Breast epithelium (tissue), 4 donors: Measurements from ENCODE around the gene IL22RA1. TPM values are rescaled to one million over a fixed set of nuclear protein-coding genes. Genes with fewer than 3 reads are reported as not detected.

Experiments used
- DNase-seq, 2 donors: peaks; one replicate each; pipeline ENCODE4 v3.0.0-alpha.2; 2019; ENCODE audit warnings: low spot score in 2 of 2
- H3K27ac ChIP-seq, 2 donors: fragments of 200-600 bp; sonication (generic) in 1 of 2; one replicate each; pipeline ENCODE4 v1.5.1; 2016 to 2019; ENCODE audit warnings: mild to moderate bottlenecking in 1 of 2
- H3K27me3 ChIP-seq, 2 donors: fragments of 200-600 bp; sonication (generic) in 1 of 2; one replicate each; pipeline versions ENCODE4 v1.5.1 to v1.6.0; 2017 to 2019; ENCODE audit warnings: control low read depth in 1 of 2, mild to moderate bottlenecking in 1 of 2
- H3K36me3 ChIP-seq: fragments of 200-600 bp; one replicate; pipeline ENCODE4 v1.5.1; 2019
- H3K4me1 ChIP-seq, 2 donors: fragments of 200-600 bp; sonication (generic); one replicate each; pipeline ENCODE4 v1.5.1; 2016 to 2019; ENCODE audit warnings: control low read depth in 1 of 2
- H3K4me3 ChIP-seq, 3 donors: fragments of 200-600 bp; sonication (generic); 1 replicate in 2 of 3; 2 replicates in 1 of 3; pipeline ENCODE4 v1.5.1; 2016 to 2019; ENCODE audit warnings: mild to moderate bottlenecking in 3 of 3, moderate library complexity in 2 of 3
- H3K9me3 ChIP-seq, 2 donors: fragments of 200-600 bp; sonication (generic) in 1 of 2; one replicate each; pipeline ENCODE4 v1.5.1; 2016 to 2019; ENCODE audit warnings: control low read depth in 1 of 2
- POLR2A ChIP-seq: fragments of 450-650 bp; IDR thresholded peaks from one replicate; pipeline ENCODE4 v1.6.1; 2016; ENCODE audit warnings: antibody characterized with exemption, mild to moderate bottlenecking, moderate library complexity
- POLR2AphosphoS5 ChIP-seq, 3 donors: sonication (generic); formaldehyde crosslinking; IDR thresholded peaks; one replicate each; pipeline ENCODE4 v1.6.1; 2017; ENCODE audit warnings: antibody characterized with exemption in 3 of 3
- intact Hi-C: fragments of 100-400 bp; cut with DNase I; formaldehyde crosslinking; loops from one replicate; pipeline ENCODE4 v1.15.1; 2023; ENCODE audit warnings: low total_unique reads
- total RNA-seq, 3 donors: library from RNA; depleted of rRNA; stranded (reverse); fragments of >200 nt; gene quantifications; one replicate each; pipeline ENCODE4 v1.1.0, GENCODE V29; 2016
- TF ChIP-seq, protein P1 (sequence below), 3 donors: fragments of 450-650 bp; IDR thresholded peaks; one replicate each; pipeline ENCODE4 v1.5.1; 2016 to 2017; ENCODE audit warnings: antibody characterized with exemption in 3 of 3, mild to moderate bottlenecking in 3 of 3, moderate library complexity in 3 of 3

Gene IL22RA1
- total RNA-seq, 3 donors from 2014 or later = 0.73 to 0.98 TPM; not detected in 1

DNA sequence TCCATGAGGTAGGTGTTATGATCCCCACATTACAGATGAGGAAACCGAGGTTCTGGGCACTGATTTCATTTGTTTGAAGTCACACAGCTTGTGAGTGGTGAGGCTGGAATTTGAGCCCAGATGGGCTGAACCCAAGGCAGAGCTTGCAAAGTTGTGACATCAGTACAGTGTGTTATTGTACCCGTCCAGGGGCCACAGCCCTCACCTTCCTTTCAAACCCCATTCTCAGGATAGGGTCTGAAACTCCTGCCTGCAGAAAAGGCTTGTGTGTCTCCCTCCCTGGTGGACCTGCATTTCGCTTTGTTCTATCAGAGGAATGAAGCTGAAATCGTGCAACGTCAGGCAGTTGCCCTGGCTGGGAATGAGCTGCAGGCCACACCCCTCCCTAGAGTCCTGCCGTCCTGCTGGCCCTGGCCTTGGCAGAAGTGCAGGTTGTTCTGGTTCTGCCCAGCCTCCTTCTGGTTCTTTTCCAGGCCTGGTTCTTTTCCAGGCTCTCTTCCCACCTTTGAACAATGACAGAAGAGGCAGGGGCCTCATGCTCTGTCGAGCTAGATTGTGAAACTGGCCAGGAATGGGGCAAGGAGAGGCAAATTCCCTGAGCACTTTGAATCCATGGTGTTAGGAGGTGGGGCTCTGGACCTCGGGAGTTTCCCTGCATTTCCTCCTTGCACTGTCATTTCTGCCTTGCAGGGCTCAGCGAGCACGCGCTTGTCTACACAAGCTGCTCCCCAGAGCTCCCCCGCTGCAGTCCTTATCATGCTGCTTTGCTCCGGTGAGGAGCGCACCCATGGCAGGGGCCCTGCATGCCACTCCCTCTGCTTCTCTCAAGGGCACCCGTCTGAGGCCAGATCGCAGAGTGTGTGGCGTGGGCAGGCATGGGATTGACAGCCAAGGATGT lies 22.8 kb downstream of the IL22RA1 start:
- no peaks in the 10 kb centered on the region for H3K9me3 ChIP-seq
- intact Hi-C loops = no loop called here
- peak in 1 of 2 donors; percentile 43 for DNase-seq
- peak overlapping the region in 1 of 3 donors; percentile 10 for H3K4me3 ChIP-seq
- no peaks in the 10 kb centered on the region for H3K36me3 ChIP-seq
- no peaks in the 10 kb centered on the region for H3K4me1 ChIP-seq
- no peak for TF ChIP-seq POLR2AphosphoS5 (IDR thresholded peaks at IDR 0.05)
- H3K27me3 ChIP-seq = no peaks in the 10 kb centered on the region
- H3K27ac ChIP-seq = peak overlapping the region; percentile 22 to 49

DNA sequence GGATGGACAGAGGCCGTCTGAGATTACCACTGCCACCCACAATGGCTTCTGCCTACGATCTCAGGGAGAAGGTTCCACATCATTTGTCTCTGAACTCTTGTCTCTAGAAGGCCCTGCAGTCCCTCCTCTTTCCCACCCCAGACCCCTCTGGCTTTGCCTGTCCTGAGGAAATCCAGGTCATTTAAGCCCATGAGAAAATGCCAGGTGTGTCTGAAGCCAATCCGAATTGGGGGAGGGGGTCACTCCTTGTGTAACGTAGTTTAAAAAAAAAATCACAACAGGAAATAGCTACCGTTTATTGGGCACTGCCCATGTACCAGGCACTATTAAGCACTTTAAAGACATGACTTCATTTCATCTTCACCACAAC lies 23.5 kb downstream of the IL22RA1 start:
- Histone ChIP-seq H3K36me3 (no peaks in the 10 kb centered on the region), H3K27ac (no peak overlapping the region), H3K27me3 (no peaks in the 10 kb centered on the region), H3K9me3 (no peaks in the 10 kb centered on the region), H3K4me1 (no peaks in the 10 kb centered on the region), H3K4me3 (no peak overlapping the region)
- TF ChIP-seq POLR2AphosphoS5 (IDR thresholded peaks at IDR 0.05) (no peak), POLR2A (no peak)
- TF ChIP-seq, protein P1, sequence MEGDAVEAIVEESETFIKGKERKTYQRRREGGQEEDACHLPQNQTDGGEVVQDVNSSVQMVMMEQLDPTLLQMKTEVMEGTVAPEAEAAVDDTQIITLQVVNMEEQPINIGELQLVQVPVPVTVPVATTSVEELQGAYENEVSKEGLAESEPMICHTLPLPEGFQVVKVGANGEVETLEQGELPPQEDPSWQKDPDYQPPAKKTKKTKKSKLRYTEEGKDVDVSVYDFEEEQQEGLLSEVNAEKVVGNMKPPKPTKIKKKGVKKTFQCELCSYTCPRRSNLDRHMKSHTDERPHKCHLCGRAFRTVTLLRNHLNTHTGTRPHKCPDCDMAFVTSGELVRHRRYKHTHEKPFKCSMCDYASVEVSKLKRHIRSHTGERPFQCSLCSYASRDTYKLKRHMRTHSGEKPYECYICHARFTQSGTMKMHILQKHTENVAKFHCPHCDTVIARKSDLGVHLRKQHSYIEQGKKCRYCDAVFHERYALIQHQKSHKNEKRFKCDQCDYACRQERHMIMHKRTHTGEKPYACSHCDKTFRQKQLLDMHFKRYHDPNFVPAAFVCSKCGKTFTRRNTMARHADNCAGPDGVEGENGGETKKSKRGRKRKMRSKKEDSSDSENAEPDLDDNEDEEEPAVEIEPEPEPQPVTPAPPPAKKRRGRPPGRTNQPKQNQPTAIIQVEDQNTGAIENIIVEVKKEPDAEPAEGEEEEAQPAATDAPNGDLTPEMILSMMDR (IDR thresholded peaks at IDR 0.05) = no peak
- intact Hi-C loops = no loop called here
- no peak for DNase-seq

DNA sequence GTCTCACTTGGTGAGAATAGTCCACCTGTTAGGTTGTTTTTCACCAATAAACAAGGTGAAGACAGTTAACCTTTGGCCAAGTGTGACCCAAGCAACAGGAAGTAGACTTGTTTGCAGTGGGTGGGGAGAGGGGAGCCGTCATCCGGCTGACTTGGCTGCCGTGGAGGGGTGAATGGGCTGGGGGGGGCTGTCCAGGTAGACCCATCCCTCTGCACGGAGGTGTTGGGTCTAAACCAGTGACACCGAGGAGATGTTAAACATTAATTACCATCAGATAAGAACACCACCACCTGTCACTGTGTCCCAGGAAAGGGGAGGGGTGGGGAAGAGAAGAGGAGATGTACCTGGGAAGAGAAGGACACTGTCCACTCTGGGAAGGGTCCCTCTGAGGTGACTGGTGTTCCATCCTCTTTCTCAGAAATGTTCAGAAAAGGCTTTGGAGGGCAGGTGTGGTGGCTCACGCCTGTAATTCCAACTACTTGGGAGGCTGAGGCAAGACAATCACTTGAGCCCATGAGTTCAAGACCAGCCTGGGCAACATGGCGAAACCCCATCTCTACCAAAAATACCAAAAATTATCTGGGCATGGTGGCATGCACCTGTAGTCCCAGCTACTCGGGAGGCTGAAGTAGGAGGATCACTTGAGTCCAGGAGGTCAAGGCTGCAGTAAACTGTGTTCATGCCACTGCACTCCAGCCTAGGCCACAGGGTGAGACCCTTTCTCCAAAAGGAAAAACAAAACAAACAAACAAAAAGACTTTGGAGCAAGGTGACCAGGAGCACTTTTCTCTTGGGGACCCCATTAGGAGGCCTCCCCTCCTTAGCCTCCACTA lies 24.3 kb downstream of the IL22RA1 start:
- H3K4me1 ChIP-seq = no peaks in the 10 kb centered on the region
- no peak overlapping the region for H3K27ac ChIP-seq
- no peaks in the 10 kb centered on the region for H3K9me3 ChIP-seq
- no peaks in the 10 kb centered on the region for H3K27me3 ChIP-seq
- DNase-seq = no peak
- H3K36me3 ChIP-seq = no peaks in the 10 kb centered on the region
- TF ChIP-seq POLR2A = no peak
- TF ChIP-seq, protein P1 (IDR thresholded peaks at IDR 0.05) = no peak
- no peak for TF ChIP-seq POLR2AphosphoS5 (IDR thresholded peaks at IDR 0.05)
- intact Hi-C loops = no loop called here
- H3K4me3 ChIP-seq = no peak overlapping the region

DNA sequence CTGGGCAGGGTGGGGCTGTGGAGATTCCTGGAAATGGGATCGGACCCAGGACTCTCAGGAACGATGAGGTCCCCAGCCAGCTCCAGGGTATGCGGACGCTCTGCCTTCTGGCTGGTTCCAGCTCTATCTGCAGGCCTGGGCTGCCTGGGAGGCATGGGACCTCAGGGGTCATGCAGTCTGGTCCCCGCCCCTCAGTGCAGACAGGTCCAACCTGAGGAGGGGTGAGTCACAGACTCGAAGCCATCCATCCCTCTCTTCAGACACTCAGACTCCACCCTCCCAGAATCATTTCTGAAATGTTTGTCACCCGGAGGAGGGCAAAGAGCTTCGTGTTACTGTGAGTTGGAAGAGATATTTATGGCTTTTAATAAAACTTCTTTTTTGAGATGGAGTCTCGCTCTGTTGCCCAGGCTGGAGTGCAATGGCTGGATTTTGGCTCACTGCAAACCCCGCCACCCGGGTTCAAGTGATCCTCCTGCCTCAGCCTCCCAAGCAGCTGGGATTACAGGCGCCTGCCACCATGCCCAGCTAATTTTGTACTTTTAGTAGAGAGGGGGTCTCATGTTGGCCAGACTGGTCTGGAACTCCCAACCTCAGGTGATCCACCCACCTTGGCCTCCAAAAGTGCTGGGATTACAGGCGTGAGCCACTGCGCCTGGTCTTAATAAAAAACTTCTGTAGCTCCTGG lies 25.1 kb downstream of the IL22RA1 start:
- DNase-seq = no peak
- Histone ChIP-seq H3K27ac (no peak overlapping the region), H3K4me3 (no peak overlapping the region), H3K9me3 (no peaks in the 10 kb centered on the region), H3K27me3 (no peaks in the 10 kb centered on the region), H3K36me3 (no peaks in the 10 kb centered on the region), H3K4me1 (no peaks in the 10 kb centered on the region)
- TF ChIP-seq POLR2A (no peak), POLR2AphosphoS5 (IDR thresholded peaks at IDR 0.05) (no peak)
- TF ChIP-seq, protein P1 (IDR thresholded peaks at IDR 0.05) = no peak
- intact Hi-C loops = no loop called here

DNA sequence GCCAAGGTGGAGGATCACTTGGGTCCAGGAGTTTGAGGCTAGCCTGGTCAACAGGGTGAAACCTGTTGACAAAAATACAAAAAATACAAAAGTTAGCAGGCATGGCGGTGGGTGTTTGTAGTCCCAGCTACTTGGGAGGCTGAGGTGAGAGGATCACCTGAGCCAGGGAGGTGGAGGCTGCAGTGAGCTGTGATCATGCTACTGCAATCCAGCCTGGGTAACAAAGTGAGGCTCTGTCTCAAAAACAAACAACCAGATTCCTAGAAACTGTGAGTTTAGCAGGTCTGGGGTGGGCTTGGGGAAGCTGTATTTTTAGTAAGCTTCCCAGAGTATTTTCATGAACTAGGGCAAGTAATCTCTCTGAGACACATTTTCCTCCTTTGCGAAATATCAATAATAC lies 25.8 kb downstream of the IL22RA1 start:
- H3K27me3 ChIP-seq = no peaks in the 10 kb centered on the region
- no peak overlapping the region for H3K4me3 ChIP-seq
- no peak overlapping the region for H3K27ac ChIP-seq
- no peaks in the 10 kb centered on the region for H3K36me3 ChIP-seq
- H3K9me3 ChIP-seq = no peaks in the 10 kb centered on the region
- TF ChIP-seq POLR2AphosphoS5 (IDR thresholded peaks at IDR 0.05) (no peak), POLR2A (no peak)
- TF ChIP-seq, protein P1 (IDR thresholded peaks at IDR 0.05) = no peak
- H3K4me1 ChIP-seq = no peaks in the 10 kb centered on the region
- DNase-seq = no peak
- intact Hi-C loops = no loop called here
